GM18861 (cell line): ENCODE results near the gene TNFRSF25.
"Not testable (repeated sequence)": the region's sequence is repeated elsewhere in the genome, so short reads cannot be mapped to it uniquely, and the experiment has no call there.

ENCODE experiments used
- ATAC-seq: cut with Tn5 transposase; IDR thresholded peaks from one replicate; pipeline ENCODE4 v1.9.1; 2021; ENCODE audit not compliant: unreplicated experiment

TNFRSF25 gene

GRCh38 chr1:6470132-6471085 is 4.4 kb upstream of the TNFRSF25 start:
- no peak for ATAC-seq

GRCh38 chr1:6468729-6469461 is 2.9 kb upstream of the TNFRSF25 start:
- ATAC-seq = no peak

- ATAC-seq = no peak
Measured at GRCh38 chr1:6467744-6468688, 2.0 kb upstream of the TNFRSF25 start.

GRCh38 chr1:6467224-6467623 is 1.3 kb upstream of the TNFRSF25 start:
- ATAC-seq = no peak

- ATAC-seq = no peak
Measured at GRCh38 chr1:6466751-6467150, 778 bp upstream of the TNFRSF25 start.

GRCh38 chr1:6465461-6466005 is 440 bp downstream of the TNFRSF25 start:
- no peak for ATAC-seq

- ATAC-seq = no peak
Measured at GRCh38 chr1:6464915-6465314, 1.1 kb downstream of the TNFRSF25 start.

GRCh38 chr1:6464514-6464836 is 1.5 kb downstream of the TNFRSF25 start:
- no peak for ATAC-seq

- ATAC-seq = no peak
Measured at GRCh38 chr1:6463120-6463412, 2.9 kb downstream of the TNFRSF25 start.

- no peak for ATAC-seq
Measured at GRCh38 chr1:6462412-6463119, 3.4 kb downstream of the TNFRSF25 start.

- ATAC-seq = no peak
Measured at GRCh38 chr1:6461538-6462411, 4.2 kb downstream of the TNFRSF25 start.

- ATAC-seq = no peak
Measured at GRCh38 chr1:6461051-6461530, 4.9 kb downstream of the TNFRSF25 start.

- ATAC-seq = no peak
Measured at GRCh38 chr1:6460301-6461050, 5.5 kb downstream of the TNFRSF25 start.

- ATAC-seq = no peak
Measured at GRCh38 chr1:6459850-6460265, 6.1 kb downstream of the TNFRSF25 start.

GRCh38 chr1:6456800-6457466 is 9.0 kb downstream of the TNFRSF25 start:
- ATAC-seq = no peak

- ATAC-seq = not testable (repeated sequence)
Measured at GRCh38 chr1:6455752-6456520, 10.0 kb downstream of the TNFRSF25 start.
